Measurements from ENCODE around the gene RSRC1.
"Not testable (repeated sequence)": the region's sequence is repeated elsewhere in the genome, so short reads cannot be mapped to it uniquely, and the experiment has no call there.

RSRC1 gene

DNA sequence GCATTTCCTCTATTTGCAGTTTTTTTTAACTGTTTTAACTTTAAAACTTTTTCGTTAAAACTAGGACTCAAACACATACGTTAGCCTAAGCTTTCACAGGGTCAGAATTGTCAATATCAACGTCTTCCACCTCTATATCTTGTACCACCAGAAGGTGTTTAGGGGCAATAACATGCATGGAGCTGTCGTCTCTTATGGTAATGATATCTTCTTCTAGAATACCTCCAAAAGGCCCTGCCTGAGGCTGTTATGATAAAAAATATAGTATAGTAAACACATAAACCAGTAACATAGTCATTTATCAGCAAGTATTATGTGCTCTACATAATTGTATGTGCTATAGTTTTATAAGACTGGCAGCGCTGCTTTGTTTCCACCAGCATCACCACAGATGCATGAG lies 384.8 kb downstream of the RSRC1 start:
- peak; percentile 25 to 74 for DNase-seq
- peak; percentile 28 for TF ChIP-seq POLR2A (IDR thresholded peaks at IDR 0.05; ENCODE audit: low read length)
- TF ChIP-seq GATA1 (IDR thresholded peaks at IDR 0.05; ENCODE audit: low read depth, low read length), result no peak

DNA sequence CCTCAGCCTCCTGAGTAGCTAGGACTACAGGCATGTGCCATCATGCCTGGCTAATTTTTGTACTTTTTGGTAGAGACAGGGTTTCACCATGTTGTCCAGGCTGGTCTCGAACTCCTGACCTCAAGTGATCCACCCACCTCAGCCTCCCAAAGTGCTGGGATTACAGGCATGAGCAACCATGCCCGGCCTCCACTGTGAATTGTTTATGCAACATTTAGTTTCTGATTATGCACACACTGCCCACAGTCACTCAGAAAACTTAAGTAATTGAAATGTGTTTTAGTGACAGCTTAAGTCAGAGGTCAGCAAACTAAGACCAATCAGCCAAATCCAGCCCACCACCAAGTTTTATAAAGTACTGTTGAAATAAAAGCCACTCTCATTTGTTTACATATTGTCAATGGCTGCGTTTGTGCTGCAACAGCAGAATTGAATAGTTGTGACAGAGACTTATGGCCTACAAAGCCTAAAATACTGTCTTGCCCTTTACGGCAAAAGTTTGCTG lies 385.6 kb downstream of the RSRC1 start:
- DNase-seq, result not testable (repeated sequence)

DNA sequence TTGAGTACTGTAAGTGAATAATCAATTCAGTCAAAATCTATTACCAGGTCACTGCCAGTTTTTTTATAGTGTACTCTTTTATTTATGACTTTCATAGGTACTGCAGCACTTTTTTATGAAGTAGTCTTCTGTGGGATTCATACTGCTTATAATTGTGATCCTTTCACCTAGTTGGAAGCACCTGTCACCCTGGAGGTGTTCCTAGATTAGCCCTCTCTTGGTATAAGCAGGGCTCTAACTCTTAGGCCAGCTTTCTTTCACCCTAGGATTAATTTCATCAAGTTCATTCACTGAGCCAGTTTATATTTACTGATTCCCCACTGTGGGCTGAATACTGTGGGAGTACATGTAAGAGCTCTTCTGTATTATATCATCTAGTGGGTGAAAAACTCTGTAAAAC lies 395.2 kb downstream of the RSRC1 start:
- no peak for DNase-seq
- TF ChIP-seq GATA1 (IDR thresholded peaks at IDR 0.05; ENCODE audit: low read depth, low read length) (no peak), POLR2A (IDR thresholded peaks at IDR 0.05; ENCODE audit: low read length) (no peak)

DNA sequence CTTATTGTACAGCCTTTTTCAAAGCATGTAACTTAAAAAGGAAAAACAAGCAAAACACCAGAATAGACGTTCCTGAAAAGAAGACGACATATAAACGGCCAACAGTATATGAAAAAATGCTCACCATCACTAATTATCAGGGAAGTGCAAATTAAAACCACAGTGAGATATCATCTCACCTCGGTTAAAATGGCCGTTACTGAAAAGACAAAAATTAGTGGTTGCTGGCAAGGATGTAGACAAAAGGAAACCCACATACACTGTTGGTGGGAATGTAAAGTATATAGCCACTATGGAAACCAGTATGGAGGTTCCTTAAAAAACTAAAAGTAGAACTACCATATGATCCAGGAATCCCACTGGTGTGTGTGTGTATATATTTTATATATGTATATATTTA lies 396.6 kb downstream of the RSRC1 start:
- no peak for DNase-seq
- TF ChIP-seq POLR2A (IDR thresholded peaks at IDR 0.05; ENCODE audit: low read length) (no peak), GATA1 (IDR thresholded peaks at IDR 0.05; ENCODE audit: low read depth, low read length) (no peak)

DNA sequence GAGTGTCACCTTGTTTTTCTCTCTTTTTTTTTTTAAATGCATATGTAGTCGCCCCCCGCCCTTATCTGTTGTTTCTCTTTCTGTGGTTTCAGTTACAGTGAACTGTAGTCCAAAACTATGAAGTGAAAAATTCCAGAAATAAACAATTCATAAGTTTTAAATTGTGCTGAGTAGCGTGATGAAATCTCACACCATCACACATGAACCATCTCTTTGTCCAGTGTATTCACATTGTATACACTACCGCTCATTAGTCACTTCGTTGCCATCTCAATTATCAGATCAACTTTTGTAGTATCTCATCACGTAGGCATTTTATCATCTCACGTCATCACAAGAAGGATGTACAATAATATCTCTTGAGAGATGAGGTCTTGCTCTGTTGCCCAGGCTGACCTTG lies 398.6 kb downstream of the RSRC1 start:
- DNase-seq, result no peak
- TF ChIP-seq POLR2A (IDR thresholded peaks at IDR 0.05; ENCODE audit: low read length) (no peak), GATA1 (IDR thresholded peaks at IDR 0.05; ENCODE audit: low read depth, low read length) (no peak)

DNA sequence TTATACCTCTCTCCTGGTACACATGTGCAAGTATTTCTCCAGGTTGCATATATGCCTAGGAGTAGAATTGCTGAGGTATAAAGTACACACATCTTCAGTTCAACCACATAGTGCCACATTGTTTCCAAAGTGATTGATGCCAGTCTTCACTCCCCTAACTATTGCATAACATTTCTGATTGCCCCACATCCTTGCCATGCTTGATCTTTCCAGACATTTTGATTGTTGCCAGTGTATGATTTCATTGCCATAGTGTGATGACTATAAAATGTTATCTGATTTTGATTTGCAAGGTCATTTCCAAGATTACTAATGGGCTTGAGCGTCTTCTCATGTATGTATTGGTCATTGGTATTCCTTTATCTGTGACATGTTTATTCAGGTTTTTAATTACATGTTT lies 400.0 kb downstream of the RSRC1 start:
- TF ChIP-seq GATA1 (IDR thresholded peaks at IDR 0.05; ENCODE audit: low read depth, low read length) (no peak), POLR2A (IDR thresholded peaks at IDR 0.05; ENCODE audit: low read length) (no peak)
- no peak for DNase-seq

DNA sequence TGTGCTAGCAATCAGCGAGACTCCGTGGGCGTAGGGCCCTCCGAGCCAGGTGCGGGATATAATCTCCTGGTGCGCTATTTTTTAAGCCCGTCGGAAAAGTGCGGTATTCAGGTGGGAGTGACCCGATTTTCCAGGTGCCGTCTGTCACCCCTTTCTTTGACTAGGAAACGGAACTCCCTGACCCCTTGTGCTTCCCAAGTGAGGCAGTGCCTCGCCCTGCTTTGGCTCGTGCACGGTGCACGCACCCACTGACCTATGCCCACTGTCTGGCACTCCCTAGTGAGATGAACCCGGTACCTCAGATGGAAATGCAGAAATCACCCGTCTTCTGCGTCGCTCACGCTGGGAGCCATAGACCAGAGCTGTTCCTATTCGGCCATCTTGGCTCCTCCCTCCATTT lies 406.8 kb downstream of the RSRC1 start:
- not testable (repeated sequence) for DNase-seq

GRCh38 chr3:158519776-158520175 lies 409.9 kb downstream of the RSRC1 start:
- no peak for DNase-seq
- no peak for TF ChIP-seq POLR2A (IDR thresholded peaks at IDR 0.05; ENCODE audit: low read length)
- TF ChIP-seq GATA1 (IDR thresholded peaks at IDR 0.05; ENCODE audit: low read depth, low read length), result no peak

DNA sequence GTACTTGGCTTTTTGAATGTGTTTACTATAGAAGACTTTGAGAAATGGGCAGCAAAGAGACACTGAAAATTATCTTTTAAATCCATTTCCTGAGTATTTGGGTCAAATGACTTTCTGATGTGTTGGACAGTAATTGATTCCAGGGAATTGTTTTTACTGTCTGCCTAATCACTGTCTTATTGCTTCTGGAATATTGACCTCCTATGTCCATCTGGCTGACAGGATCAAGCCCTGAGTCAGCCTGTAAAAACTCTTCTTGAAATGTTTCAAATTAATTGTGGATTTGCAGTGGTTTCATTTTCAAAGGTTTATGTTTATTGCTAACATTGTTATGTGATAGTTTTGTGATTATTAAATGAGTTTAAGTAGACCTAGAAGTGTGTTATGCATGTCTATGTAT lies 410.5 kb downstream of the RSRC1 start:
- no peak for TF ChIP-seq GATA1 (IDR thresholded peaks at IDR 0.05; ENCODE audit: low read depth, low read length)
- no peak for TF ChIP-seq POLR2A (IDR thresholded peaks at IDR 0.05; ENCODE audit: low read length)
- DNase-seq, result no peak

DNA sequence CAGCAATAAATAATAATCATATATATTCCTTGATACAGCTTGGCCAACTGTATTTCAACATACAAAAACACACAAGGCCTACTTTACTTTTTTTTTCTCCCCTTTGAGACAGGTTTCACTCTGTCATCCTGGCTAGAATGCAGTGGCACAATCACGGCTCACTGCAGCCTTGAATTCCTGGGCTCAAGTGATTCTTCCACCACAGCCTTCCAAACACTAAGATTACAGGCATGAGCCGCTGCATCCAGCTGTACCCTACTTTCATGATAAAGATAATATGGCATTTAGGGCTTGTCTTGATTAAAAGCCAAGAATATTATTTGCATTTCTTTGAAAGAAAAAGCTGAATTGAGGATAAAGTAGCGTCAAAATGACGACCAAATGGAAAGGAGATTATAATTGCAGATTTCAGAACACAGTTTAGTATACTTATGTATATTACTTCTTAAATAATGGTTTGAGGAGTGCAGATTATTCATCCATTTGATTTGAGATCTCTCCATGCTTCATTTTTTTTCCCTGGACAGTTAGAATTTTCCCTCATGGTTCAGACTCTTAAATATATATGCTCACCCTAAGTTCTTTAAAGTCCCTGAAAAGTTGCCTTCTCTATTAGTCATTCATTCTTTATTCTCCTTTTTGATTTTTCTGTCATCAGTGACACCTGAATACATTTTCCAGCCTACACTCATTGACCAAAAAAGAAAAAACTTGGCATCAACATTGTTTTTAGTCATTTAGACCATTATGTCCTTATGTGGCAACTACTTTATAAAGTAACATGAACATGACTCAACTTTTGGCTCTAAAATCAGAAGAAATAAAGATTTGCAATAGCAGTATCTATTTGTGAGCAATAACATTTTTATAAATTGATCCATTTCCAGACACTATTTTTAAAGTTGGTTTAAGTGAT lies 412.6 kb downstream of the RSRC1 start:
- DNase-seq, result no peak

GRCh38 chr3:158528076-158528674 lies 418.3 kb downstream of the RSRC1 start:
- no peak for DNase-seq
- no peak for TF ChIP-seq GATA1 (IDR thresholded peaks at IDR 0.05; ENCODE audit: low read depth, low read length)
- TF ChIP-seq POLR2A (IDR thresholded peaks at IDR 0.05; ENCODE audit: low read length), result no peak

More for the DNA sequence above, 412.6 kb downstream of the RSRC1 start:
- TF ChIP-seq GATA1 (IDR thresholded peaks at IDR 0.05; ENCODE audit: low read depth, low read length) (no peak), POLR2A (IDR thresholded peaks at IDR 0.05; ENCODE audit: low read length) (no peak)

DNA sequence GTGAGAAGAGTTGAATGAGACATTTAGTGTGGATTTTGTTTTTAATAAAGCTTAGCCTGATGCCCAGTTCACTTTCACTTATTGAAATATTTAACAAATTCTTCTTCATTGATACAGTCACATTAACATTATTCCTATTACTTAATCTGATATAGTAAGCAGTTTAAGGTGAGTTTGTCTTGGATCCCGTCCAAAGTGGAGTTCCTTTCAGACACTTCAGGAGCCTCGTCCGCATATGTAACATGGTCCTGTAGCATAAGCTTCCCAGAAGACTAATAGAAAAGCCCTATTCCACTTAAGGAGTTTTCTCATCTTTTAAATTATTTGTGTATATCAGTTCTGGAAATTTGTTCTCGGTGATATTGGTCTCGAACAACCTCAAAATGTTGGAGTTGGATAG lies 421.4 kb downstream of the RSRC1 start:
- no peak for TF ChIP-seq POLR2A (IDR thresholded peaks at IDR 0.05; ENCODE audit: low read length)
- no peak for TF ChIP-seq GATA1 (IDR thresholded peaks at IDR 0.05; ENCODE audit: low read depth, low read length)
- no peak for DNase-seq

DNA sequence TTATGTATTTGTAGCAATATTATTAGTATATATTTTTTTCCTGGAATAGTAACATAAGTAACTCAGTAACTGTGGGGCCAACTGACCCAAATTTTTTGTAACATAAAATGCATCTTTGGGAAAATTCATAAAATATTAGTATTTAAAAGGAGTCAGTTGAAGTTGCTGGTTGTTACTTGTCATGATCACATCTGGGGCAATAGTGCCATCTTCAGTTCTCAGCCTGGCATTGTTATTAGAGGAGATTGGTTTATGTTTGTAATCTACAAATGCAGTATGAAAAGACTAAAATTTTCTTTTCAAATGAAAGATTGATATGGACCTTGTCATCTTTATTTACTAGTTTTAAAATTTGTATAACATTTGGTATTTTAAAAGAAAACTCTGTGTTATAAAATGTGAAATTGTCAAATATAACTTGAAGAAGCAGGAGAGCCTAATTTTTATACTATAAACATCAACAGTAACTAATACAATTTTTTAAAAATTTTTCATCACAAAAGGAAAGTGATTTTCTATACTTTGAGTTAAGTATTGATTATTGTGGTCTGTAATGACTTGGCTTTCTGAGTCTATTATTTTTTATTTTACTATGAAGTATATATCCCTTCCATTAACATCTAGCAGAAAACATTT lies 422.3 kb downstream of the RSRC1 start:
- DNase-seq, result peak; percentile 67 to 76
- TF ChIP-seq POLR2A (IDR thresholded peaks at IDR 0.05; ENCODE audit: low read length) (no peak), GATA1 (IDR thresholded peaks at IDR 0.05; ENCODE audit: low read depth, low read length) (no peak)

DNA sequence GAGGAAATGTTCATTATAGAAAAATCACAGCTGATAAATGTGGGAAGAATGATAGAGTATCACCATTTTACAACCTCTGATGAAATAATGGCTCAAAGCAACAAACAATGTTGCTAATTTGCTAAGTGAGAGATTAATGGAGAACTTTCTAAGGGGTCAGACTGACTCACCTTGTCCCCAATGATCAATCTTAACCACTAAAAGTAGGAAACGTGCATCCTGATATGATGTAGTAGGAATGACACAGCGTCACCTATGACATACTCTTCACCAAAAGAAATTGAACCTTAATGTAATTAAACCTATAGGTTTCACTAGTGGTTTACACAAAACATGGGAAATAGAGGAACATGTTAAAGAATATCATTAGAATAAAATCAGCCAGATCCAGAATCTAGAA lies 426.0 kb downstream of the RSRC1 start:
- DNase-seq, result no peak

More for the DNA sequence above, 426.0 kb downstream of the RSRC1 start:
- no peak for TF ChIP-seq GATA1 (IDR thresholded peaks at IDR 0.05; ENCODE audit: low read depth, low read length)
- no peak for TF ChIP-seq POLR2A (IDR thresholded peaks at IDR 0.05; ENCODE audit: low read length)
